LNCaP clone FGC (cell line): Measurements from ENCODE around the gene MOSMO.

Experiments
- DNase-seq: peaks from one replicate; pipeline ENCODE4 v3.0.0-alpha.2; 2011; ENCODE audit warnings: low read depth
- H3K4me3 ChIP-seq: 2 replicates; pipeline ENCODE4 v1.5.1; 2011; ENCODE audit warnings: mild to moderate bottlenecking, low read depth, low read length, control low read depth
- CTCF ChIP-seq: IDR thresholded peaks from 2 replicates; pipeline ENCODE4 v1.5.1; 2012; ENCODE audit warnings: mild to moderate bottlenecking; ENCODE audit not compliant: control insufficient read depth, insufficient read depth; ENCODE audit errors: extremely low read depth

Gene MOSMO

GRCh38 chr16:21989751-21990150 is 18.2 kb upstream of the MOSMO start:
- H3K4me3 ChIP-seq: no peak overlapping the region
- DNase-seq: no peak
- no peak for TF ChIP-seq CTCF

GRCh38 chr16:21990381-21990944 is 17.4 kb upstream of the MOSMO start:
- no peak for TF ChIP-seq CTCF
- no peak for DNase-seq
- H3K4me3 ChIP-seq: no peak overlapping the region

DNA sequence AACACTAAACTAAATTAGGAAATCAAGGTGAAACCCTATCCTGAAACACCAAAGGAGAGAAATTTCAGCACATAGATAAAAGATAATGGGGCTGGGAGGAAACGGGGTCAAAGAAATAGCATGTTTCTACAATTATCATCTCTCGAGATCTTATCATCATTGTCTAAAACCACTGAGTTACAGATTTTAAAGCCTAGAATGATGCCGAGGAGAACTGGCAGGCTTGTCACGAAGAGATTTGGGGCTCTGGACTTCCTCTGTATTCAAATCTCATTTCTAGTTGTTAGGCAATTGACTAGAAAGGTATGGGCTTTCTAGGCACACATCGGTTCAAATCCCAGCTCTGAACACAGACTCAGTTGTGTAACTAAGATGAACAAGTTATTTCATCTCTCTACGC is 16.3 kb upstream of the MOSMO start:
- no peak for DNase-seq
- TF ChIP-seq CTCF: no peak

GRCh38 chr16:21994856-21995465 is 12.9 kb upstream of the MOSMO start:
- TF ChIP-seq CTCF: no peak
- DNase-seq: no peak
- no peak overlapping the region for H3K4me3 ChIP-seq

More for the DNA sequence above, 16.3 kb upstream of the MOSMO start:
- no peak overlapping the region for H3K4me3 ChIP-seq

- no peak for DNase-seq
- no peak for TF ChIP-seq CTCF
- no peak overlapping the region for H3K4me3 ChIP-seq
Observed at GRCh38 chr16:21996923-21997696, 10.8 kb upstream of the MOSMO start.

DNA sequence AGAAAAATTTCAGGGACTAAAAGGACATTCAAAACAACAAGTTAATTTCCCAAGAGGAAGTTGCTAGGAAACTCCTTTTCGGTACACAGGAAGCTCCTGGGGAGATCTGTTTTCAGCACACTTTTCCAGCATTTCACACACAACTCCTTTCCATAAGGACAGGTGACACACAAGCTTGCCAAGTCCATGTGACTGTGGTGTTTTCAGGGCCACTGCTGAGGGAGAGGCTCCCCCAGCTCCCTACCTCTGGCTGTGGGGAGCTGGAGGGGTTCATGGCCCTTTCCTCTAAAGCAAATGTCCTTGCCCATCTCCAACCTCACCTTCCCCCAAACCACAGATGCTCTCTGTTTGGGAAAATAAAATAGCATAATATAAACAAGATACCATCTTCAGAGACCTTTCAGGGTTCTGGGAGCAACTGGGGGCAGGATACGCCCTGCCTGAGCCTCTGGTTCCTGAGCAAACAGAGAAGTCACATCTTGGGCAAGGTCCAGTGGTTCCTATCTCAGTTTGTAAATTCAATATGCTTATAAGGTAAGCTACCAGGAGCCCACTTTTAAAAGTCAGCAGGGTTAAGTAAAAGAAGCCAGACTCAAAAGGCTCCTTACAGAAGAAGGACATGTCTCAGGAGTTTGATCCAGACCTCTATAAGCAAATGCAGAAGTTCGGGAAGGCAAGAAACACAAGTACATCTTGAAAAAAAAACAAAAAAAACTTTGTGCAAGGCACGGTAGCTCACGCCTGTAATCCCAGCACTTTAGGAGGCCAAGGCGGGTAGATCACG is 10.0 kb upstream of the MOSMO start:
- DNase-seq: peak; percentile 48
- H3K4me3 ChIP-seq: no peak overlapping the region
- no peak for TF ChIP-seq CTCF
